ENCODE results near the gene SNRPA1. TPM values are rescaled to one million over a fixed set of nuclear protein-coding genes. Genes with fewer than 3 reads are reported as not detected.

SNRPA1 gene
- total RNA-seq, 1 donor from 2014 or later: 98.0 TPM

- TF ChIP-seq CTCF (IDR thresholded peaks at IDR 0.05): no peak
- TF ChIP-seq EZH2 (IDR thresholded peaks at IDR 0.05): no peak
- no peak for TF ChIP-seq EZH2phosphoT487 (IDR thresholded peaks at IDR 0.05)
- Histone ChIP-seq H3F3A (ENCODE audit: low read depth) (peaks cover 23% of the 10 kb centered on the region), H4K20me1 (ENCODE audit: low read depth) (peaks cover 10% of the 10 kb centered on the region), H3K79me2 (ENCODE audit: low read depth) (peaks cover 10% of the 10 kb centered on the region), H3K27ac (no peak overlapping the region), H2AFZ (replicated peaks) (no peak overlapping the region), H3K9ac (no peak overlapping the region), H3K36me3 (no peaks in the 10 kb centered on the region), H3K4me1 (peaks cover 21% of the 10 kb centered on the region), H3K9me3 (ENCODE audit: low read depth) (no peaks in the 10 kb centered on the region), H3K27me3 (peaks cover 14% of the 10 kb centered on the region), H3K4me2 (no peak overlapping the region), H3K4me3 (no peak overlapping the region)
- DNase-seq (ENCODE audit: low spot score): no peak
- peaks cover 7% of the 10 kb centered on the region for H3K27me3 Mint-ChIP-seq (ENCODE audit: insufficient read depth, low read depth)
- H3K4me1 Mint-ChIP-seq: peaks cover 36% of the 10 kb centered on the region
- H3K36me3 Mint-ChIP-seq: no peaks in the 10 kb centered on the region
- H3K9me3 Mint-ChIP-seq: no peaks in the 10 kb centered on the region
- H3K4me3 Mint-ChIP-seq: no peak overlapping the region
- no peak overlapping the region for H3K27ac Mint-ChIP-seq
Measured at GRCh38 chr15:101255051-101255395, 40.0 kb downstream of the SNRPA1 start.

GRCh38 chr15:101254157-101255050 is 40.6 kb downstream of the SNRPA1 start:
- peaks cover 27% of the 10 kb centered on the region for H3K4me1 ChIP-seq
- peaks cover 23% of the 10 kb centered on the region for H3F3A ChIP-seq (ENCODE audit: low read depth)
- no peak overlapping the region for H2AFZ ChIP-seq (replicated peaks)
- H3K36me3 ChIP-seq: no peaks in the 10 kb centered on the region
- Mint-ChIP-seq H3K4me1 (peaks cover 40% of the 10 kb centered on the region), H3K36me3 (no peaks in the 10 kb centered on the region), H3K4me3 (no peak overlapping the region), H3K9me3 (no peaks in the 10 kb centered on the region), H3K27ac (no peak overlapping the region), H3K27me3 (ENCODE audit: insufficient read depth, low read depth) (peaks cover 7% of the 10 kb centered on the region)
- no peak overlapping the region for H3K4me3 ChIP-seq
- no peak overlapping the region for H3K9ac ChIP-seq
- peaks cover 16% of the 10 kb centered on the region for H4K20me1 ChIP-seq (ENCODE audit: low read depth)
- no peak for DNase-seq (ENCODE audit: low spot score)
- H3K9me3 ChIP-seq (ENCODE audit: low read depth): no peaks in the 10 kb centered on the region
- peaks cover 14% of the 10 kb centered on the region for H3K27me3 ChIP-seq
- no peak overlapping the region for H3K4me2 ChIP-seq
- TF ChIP-seq EZH2 (IDR thresholded peaks at IDR 0.05): no peak
- H3K27ac ChIP-seq: no peak overlapping the region
- H3K79me2 ChIP-seq (ENCODE audit: low read depth): peaks cover 17% of the 10 kb centered on the region

GRCh38 chr15:101252836-101253235 is 42.2 kb downstream of the SNRPA1 start:
- peak overlapping the region; percentile 86 for H2AFZ ChIP-seq (replicated peaks)

More at GRCh38 chr15:101252836-101253235, 42.2 kb downstream of the SNRPA1 start:
- H3K9me3 ChIP-seq (ENCODE audit: low read depth): no peaks in the 10 kb centered on the region
- H3K4me1 ChIP-seq: peaks cover 27% of the 10 kb centered on the region
- H3K27me3 Mint-ChIP-seq (ENCODE audit: insufficient read depth, low read depth): peaks cover 4% of the 10 kb centered on the region
- peaks cover 34% of the 10 kb centered on the region for H3K4me1 Mint-ChIP-seq
- TF ChIP-seq CTCF (IDR thresholded peaks at IDR 0.05): no peak
- no peak for TF ChIP-seq EZH2 (IDR thresholded peaks at IDR 0.05)
- TF ChIP-seq EZH2phosphoT487 (IDR thresholded peaks at IDR 0.05): no peak
- no peak overlapping the region for H3K27ac Mint-ChIP-seq
- H3K79me2 ChIP-seq (ENCODE audit: low read depth): peaks cover 32% of the 10 kb centered on the region
- DNase-seq (ENCODE audit: low spot score): no peak
- H3F3A ChIP-seq (ENCODE audit: low read depth): peaks cover 23% of the 10 kb centered on the region
- H3K4me3 ChIP-seq: peak overlapping the region; percentile 84
- no peak overlapping the region for H3K9ac ChIP-seq
- no peaks in the 10 kb centered on the region for H3K9me3 Mint-ChIP-seq
- H3K27me3 ChIP-seq: peaks cover 14% of the 10 kb centered on the region
- peak overlapping the region; percentile 95 for H3K4me3 Mint-ChIP-seq
- no peaks in the 10 kb centered on the region for H3K36me3 ChIP-seq
- H4K20me1 ChIP-seq (ENCODE audit: low read depth): peaks cover 32% of the 10 kb centered on the region
- no peak overlapping the region for H3K27ac ChIP-seq
- H3K36me3 Mint-ChIP-seq: peaks cover 4% of the 10 kb centered on the region
- H3K4me2 ChIP-seq: peak overlapping the region; percentile 86
